Omental fat pad (tissue), 4 donors: ENCODE data around the gene VPS26B. TPM values are rescaled to one million over a fixed set of nuclear protein-coding genes. Genes with fewer than 3 reads are reported as not detected.
"Not testable (repeated sequence)": the region's sequence is repeated elsewhere in the genome, so short reads cannot be mapped to it uniquely, and the experiment has no call there.

Source experiments
- ATAC-seq: fragments of 150-250 bp; one replicate; pipeline ENCODE4 v1.9.1; 2016; ENCODE audit warnings: mild to moderate bottlenecking, moderate library complexity; ENCODE audit not compliant: low FRiP score
- DNase-seq: peaks from one replicate; pipeline ENCODE4 v3.0.0-alpha.2; 2019; ENCODE audit warnings: low spot score
- total RNA-seq, 4 donors: library from RNA; depleted of rRNA; stranded (reverse); fragments of >200 nt; gene quantifications; one replicate each; pipeline ENCODE4 v1.1.0, GENCODE V29; 2016
- TF ChIP-seq, protein P1 (sequence below), 3 donors: fragments of 450-650 bp; IDR thresholded peaks; one replicate each; pipeline ENCODE4 v1.5.1; 2016 to 2017; ENCODE audit warnings: antibody characterized with exemption in 3 of 3, mild to moderate bottlenecking in 3 of 3, moderate library complexity in 2 of 3

The VPS26B gene
- total RNA-seq, result 10 to 100 TPM; 25.4 to 52.8 (median 37.0) TPM

DNA sequence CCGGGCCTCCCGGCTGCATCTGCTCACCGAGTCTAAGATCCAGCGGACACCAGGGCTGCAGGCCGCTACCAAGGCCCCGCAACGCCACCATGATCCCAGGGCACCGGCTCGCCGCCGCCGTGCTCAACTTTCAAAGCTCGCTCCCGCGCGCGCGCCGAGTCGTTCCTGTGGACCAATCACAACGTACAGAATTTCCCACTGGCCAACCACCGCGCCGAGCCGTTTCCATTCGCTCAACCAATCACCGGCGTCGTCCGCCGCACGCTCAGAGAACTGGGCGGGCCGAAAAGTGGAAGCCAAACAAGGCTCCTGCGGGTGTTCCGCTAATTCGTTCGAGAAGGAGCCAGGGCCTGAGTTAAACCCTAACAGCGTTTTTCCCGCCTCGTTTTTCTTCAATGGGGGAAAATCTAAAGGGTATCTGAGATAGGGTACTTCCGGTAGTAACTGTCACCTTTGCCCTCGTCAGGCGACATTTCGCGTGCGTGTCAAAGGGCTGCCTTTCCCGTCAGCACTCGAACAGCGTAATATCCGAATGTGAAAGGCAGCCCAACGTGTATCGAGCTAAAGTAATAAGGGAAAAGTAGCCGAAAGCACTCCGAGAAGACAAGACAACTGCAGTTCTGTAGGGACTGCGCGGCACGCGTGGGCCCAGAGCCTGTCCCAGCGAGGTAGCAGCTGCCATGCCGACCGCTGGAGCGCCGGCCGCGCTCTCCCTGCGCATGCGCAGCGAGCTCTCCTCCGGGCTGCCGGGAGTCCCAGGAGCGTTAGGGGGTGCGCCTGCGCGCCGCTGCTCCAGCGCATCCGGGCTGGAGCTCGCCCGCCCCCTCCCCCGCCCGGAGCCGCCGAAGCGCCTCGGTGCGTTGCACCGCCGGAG is at the start of gene VPS26B, which contains the start of gene NCAPD3:
Gene VPS26B, plus strand, starts transcription at position 836 of the 874 bp plus-strand sequence. CDS start 452 bp downstream, outside the sequence.
Gene NCAPD3, minus strand, starts transcription at position 132 of the 874 bp plus-strand sequence. Its CDS starts 41 bp downstream, at position 91.
- peak; percentile 89 for DNase-seq
- peak; percentile 94 for ATAC-seq
- TF ChIP-seq, protein P1, sequence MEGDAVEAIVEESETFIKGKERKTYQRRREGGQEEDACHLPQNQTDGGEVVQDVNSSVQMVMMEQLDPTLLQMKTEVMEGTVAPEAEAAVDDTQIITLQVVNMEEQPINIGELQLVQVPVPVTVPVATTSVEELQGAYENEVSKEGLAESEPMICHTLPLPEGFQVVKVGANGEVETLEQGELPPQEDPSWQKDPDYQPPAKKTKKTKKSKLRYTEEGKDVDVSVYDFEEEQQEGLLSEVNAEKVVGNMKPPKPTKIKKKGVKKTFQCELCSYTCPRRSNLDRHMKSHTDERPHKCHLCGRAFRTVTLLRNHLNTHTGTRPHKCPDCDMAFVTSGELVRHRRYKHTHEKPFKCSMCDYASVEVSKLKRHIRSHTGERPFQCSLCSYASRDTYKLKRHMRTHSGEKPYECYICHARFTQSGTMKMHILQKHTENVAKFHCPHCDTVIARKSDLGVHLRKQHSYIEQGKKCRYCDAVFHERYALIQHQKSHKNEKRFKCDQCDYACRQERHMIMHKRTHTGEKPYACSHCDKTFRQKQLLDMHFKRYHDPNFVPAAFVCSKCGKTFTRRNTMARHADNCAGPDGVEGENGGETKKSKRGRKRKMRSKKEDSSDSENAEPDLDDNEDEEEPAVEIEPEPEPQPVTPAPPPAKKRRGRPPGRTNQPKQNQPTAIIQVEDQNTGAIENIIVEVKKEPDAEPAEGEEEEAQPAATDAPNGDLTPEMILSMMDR (IDR thresholded peaks at IDR 0.05), result no peak

DNA sequence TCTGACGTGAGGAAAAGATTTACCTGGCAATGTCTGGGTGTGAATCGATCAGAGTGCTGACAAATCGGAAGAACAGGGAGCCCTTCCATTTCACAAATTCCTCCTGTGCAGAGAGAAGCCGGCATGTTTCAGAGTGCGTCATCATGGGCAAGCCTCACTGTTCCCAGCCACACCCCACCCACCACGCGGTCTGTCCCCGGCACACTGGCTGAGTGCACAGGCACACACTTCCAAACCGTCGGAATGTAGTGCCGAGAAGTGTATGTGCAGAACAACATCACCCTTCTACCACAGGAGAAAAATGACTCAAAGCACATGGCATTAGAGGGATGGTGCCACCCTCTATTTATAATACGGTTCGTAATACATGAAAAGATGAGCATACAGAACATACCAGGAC is 48.2 kb upstream of the VPS26B start:
- ATAC-seq, result no peak
- TF ChIP-seq, protein P1 (IDR thresholded peaks at IDR 0.05), result no peak
- no peak for DNase-seq

DNA sequence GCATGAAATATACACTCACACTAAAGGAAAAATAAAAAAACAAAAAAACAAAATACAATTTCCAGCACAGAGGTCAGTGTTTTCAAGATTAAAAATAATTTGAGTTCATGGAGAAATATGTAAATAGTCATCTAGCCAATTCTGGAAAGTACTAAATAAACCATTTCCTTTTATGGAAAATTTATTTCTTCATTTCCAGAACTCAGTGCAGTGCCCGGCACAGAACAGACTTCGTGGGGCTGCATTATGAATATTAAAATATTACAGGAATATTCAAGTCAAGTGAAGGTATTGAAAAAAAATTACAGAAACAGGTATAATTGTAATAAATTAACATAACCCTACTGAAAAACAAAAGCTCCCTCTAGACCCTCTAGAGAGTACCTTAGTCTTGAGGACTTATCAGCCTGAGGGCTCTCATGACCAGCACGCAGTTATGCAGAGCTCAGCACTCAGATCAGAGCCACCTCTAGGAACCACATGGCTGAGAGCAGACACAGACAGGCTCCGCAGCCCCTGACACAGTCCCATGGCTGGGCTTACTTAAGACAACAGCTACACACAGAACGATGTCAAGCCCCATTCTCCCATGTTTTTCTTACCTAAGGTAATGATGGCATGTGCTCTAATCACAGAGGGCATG is 46.3 kb upstream of the VPS26B start:
- no peak for ATAC-seq
- TF ChIP-seq, protein P1 (IDR thresholded peaks at IDR 0.05), result no peak
- no peak for DNase-seq

DNA sequence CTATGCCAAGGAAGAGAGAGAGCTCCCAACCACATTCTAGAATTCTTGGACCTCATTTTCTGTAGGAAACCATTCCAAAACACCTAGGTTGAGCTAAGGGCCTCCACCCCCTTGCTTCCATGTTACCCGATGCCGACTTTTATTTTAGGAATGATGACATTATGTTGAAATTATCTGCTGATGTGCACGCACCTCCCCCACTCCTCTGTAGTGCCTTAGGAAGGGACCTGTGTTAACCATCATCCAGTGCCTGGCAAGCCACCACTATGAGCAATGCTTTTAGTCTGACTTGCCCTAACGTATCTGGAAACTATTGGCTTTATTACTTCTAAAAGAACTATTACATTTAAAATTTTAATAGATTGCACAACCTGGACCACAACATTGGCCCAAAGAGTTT is 42.8 kb upstream of the VPS26B start:
- ATAC-seq, result no peak
- no peak for DNase-seq
- TF ChIP-seq, protein P1 (IDR thresholded peaks at IDR 0.05), result no peak

DNA sequence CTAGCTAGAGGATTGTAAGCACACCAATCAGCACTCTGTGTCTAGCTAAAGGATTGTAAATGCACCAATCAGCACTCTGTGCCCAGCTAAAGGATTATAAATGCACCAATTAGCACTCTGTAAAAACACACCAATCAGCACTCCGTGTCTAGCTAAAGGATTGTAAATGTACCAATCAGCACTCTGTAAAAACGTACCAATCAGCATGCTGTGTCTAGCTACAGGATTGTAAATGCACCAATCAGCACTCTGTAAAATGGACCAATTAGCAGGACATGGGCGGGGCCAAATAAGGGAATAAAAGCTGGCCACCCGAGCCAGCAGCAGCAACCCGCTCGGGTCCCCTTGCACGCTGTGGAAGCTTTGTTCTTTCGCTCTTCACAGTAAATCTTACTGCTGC is 36.4 kb upstream of the VPS26B start:
- not testable (repeated sequence) for ATAC-seq

DNA sequence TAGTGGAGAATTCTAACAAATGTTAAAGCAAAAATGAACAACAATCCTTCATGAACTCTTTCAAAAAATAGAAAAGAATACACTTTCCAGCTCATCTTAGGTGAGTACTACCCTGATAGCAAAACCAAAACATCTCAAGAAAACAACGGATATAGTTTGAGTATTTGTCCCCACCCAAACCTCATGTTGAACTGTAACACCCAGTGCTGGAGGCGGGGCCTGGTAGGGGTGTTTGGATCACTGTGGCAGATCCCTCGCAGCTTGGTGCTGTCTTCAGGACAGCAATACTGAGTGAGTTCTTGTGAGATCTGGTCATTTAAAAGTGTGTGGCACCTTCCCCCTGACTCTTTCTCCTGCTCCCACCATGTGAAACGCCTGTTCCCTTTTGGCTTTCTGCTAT is 27.7 kb upstream of the VPS26B start:
- TF ChIP-seq, protein P1 (IDR thresholded peaks at IDR 0.05), result no peak
- ATAC-seq (no peak), DNase-seq (no peak)

More for the DNA sequence above, 36.4 kb upstream of the VPS26B start:
- DNase-seq, result not testable (repeated sequence)

DNA sequence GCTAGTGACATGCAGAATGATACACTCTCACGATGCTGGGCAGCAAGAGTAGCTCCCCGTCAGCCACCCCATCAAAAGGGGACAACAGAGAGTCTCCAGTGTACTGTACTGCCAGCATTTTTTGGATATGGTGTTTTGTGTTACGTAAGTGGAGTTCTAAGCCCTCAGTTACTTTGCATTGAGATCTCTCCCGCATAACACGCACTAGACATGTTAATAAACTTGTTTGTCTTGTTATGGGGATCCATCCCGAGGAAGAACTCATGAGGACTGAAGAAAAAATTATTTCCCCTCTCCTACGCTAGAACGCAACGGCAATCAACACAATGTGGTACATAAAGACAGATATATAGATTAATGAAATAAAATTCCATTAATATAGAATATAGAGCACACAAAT is 24.9 kb upstream of the VPS26B start:
- DNase-seq, result no peak
- ATAC-seq, result no peak
- TF ChIP-seq, protein P1 (IDR thresholded peaks at IDR 0.05), result no peak
